Limb (tissue), 2 donors: ENCODE results near the gene PDE4D.
A peak's percentile ranks its signal among the peaks of the same experiment; 100 is the strongest.
"Not testable (repeated sequence)": the region's sequence is repeated elsewhere in the genome, so short reads cannot be mapped to it uniquely, and the experiment has no call there.

Experiments
- DNase-seq, 2 donors: peaks; one replicate each; pipeline ENCODE4 v3.0.0-alpha.2; 2016; ENCODE audit errors: extremely low spot score in 2 of 2

The PDE4D gene

GRCh38 chr5:59337240-59337639 is 556.3 kb downstream of the PDE4D start:
- DNase-seq: no peak

DNA sequence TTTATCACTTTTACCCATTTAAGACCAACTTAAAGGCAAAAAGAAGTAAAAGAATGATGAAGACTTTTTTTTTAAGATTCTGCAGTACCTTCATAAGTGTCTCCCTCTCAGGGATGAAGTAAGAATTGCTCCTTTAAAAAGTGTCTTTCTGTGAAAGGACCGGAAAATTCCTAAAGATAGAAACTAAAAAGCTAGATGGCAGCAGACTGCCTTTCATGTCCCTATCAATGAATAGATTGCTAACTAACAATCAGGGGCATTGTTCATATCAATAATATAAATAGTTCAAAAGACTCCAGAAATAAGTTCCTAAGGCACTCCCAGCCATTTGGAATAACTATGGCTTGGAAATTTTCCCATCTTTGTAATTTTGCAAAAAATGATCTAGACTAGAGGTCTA is 558.0 kb downstream of the PDE4D start:
- no peak for DNase-seq

DNA sequence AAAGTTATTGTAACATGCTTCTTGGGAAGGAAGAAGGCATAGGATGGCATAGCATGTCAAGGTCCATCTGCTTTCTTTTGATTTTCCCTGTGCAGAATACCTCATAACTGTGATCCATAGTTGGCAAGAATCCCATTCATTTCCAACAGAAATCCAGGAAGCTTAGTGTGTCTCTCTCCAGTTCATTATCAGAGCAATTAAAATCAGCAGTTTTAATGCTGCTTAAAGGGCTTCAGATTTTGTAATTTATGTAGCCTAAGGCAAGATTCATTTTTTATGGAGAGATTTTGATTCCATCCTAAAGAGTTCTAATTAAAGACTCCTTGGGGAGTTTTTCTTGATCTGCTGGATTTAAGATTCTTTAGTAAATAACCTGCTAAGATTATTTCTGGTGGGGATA is 560.1 kb downstream of the PDE4D start:
- DNase-seq: no peak

DNA sequence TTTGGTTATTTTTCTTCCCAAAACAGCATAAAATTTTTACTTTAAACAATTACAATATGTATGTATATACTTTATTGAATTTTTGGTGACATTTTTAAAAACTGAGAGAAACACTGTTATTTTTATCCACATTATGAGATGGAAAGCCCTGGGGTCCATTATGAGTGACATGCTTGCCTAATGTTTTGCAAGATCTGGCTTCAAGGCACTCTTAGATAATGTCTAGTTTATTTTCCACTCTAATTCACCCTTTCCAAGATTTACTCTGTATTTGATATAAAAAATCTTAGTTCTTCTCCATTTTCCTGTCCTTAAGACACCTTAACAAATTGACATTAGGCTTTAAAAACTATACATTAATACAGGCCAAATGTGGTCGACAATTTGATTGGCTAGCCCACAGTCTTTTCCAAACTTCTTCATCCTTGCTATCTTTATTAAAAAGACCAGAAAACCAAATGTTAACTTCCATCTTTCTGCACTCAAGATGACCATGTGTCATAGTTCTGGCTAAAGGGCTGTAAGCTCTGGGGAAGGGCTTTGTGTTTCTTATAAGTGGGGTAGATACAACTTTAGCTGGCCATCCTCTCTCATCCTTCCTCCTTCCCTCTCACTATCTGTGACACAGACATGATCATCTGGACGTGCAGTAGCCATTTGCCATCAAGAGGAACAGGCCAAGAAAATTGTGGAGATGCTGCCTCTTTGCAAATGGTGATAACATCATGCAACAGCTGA is 561.1 kb downstream of the PDE4D start:
- DNase-seq: no peak

- no peak for DNase-seq
Observed at GRCh38 chr5:59330680-59331079, 562.8 kb downstream of the PDE4D start.

- peak; percentile 48 to 66 for DNase-seq
Observed at GRCh38 chr5:59328709-59329296, 564.7 kb downstream of the PDE4D start.

DNA sequence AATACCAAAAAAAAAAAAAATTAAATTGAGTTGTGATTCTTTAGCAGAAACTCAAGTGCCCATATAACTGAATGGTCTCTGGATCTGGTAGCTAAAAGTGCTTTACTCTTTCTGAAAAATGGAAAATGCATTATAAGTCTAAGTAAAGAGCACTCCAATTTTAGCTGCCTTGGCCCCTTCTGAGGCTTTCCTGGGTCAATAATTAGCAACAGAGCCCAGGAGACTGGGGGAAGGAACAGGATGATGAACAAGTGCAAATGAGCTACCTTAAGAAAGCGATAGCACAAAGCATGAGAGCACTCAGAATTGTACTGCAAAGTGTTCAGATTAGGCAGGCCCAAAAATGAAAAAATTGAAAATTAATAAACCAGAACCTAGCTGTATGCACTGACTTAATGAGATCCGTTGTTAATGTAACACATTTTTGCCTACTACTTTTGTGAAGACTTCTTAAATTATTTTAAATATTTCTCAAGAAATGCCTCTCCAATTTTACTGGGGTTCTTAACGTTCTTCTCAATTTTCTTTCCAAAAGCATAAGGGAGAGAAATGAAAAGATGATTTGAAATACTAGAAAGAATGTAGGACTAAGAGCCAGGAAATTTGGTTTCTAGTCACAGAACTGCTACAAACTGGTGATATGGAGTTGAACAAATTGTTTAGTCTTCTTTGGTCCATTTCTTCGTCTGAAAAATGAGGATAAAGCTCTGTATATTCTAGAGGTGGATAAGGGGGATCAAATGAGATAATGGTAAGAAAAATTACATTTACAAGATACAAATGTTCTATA is 566.1 kb downstream of the PDE4D start:
- DNase-seq: no peak

DNA sequence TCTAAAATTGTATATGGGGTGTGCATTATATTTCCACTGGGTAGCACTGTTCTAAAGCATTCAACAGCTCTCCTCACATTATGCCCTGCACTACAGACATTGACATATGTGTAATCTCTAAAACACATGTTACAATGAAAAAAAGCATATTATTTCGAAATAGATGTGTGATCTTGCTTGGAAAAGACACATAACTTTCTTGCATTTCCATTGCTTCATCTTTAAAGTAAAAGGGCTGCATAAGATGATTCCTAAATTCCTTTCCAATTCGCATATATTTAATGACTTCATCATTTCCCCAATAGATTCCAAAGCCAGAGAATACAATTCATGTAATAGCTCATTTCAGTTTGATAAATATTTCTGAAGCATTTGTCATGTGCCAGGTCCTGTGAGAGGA is 566.9 kb downstream of the PDE4D start:
- DNase-seq: peak in 1 of 2 donors; percentile 59

DNA sequence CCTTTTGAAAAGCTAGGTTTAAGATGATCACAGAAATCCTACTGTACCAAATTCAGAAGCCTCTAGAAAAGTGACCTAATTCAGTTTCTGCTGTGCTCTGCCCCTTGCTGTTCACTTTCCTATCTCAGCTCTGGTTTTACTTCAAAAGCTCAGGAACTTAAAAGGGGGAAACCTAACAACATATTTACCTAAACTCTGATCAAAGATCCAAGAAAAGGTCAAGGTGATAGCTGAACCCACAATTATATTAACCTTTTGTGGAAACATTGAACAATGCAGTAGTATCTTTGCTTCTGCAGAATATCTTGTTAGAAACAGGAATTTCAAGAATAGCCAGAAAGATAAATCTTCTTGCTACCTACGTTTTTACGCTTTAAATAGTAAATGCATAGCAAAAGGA is 568.5 kb downstream of the PDE4D start:
- no peak for DNase-seq

- no peak for DNase-seq
Observed at GRCh38 chr5:59322894-59323293, 570.6 kb downstream of the PDE4D start.

- no peak for DNase-seq
Observed at GRCh38 chr5:59322058-59322457, 571.5 kb downstream of the PDE4D start.

- DNase-seq: no peak
Observed at GRCh38 chr5:59321642-59322041, 571.9 kb downstream of the PDE4D start.

DNA sequence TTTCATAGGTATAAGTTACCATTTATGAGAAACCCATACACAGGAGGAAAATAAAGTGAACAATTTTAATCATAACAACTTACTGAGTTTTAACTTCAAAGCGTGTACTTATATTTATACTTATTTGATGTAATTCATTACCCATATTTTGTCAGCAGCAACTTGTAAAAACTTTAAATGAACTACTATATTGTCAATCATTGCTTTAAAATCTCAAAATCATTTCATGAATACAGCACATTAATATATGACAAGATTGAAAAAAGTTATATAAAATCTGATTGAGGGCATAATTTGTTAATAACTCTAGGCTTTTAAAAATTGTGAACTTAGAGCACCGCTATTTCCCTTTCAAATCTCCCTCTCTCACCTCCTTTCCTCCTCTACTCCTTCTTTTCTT is 573.1 kb downstream of the PDE4D start:
- DNase-seq: no peak

DNA sequence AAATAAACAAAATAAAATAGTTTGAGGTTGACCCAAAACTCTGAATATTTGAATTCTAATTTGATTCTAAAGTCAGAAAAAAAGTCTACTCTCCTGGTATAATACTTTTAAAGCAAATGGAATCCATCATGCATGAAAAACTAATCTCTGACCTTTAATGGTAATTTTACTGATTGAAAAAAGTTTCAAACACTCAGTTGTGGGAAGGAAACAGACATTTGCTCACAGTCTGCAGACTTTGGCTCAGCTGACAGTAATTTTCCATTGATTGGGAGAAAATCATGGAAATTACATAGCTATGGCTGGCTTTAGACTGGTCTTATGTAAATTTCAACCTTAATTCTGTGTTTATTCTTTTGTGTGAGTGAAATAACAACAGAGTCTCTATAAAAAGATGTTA is 574.3 kb downstream of the PDE4D start:
- DNase-seq: no peak

DNA sequence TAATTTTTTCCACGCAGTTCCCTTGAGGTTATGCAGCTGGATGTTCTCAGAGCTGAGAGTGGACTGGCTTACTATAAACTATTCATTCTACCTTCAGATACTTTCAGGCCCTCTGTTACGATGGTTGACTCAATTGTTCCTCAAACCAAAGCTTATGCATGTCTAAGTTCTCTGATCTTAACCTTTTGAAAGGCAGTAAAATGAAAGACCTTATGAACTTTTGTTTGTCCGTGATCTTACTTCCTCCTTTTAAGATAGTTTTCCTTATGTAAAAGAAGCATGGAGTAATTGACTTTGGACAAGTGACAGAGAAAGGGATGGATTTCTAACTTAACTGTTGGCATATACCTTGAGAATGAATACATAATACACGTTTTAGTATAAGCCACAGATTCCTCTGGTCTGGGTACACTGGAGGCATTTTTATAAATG is 575.7 kb downstream of the PDE4D start:
- DNase-seq: no peak

DNA sequence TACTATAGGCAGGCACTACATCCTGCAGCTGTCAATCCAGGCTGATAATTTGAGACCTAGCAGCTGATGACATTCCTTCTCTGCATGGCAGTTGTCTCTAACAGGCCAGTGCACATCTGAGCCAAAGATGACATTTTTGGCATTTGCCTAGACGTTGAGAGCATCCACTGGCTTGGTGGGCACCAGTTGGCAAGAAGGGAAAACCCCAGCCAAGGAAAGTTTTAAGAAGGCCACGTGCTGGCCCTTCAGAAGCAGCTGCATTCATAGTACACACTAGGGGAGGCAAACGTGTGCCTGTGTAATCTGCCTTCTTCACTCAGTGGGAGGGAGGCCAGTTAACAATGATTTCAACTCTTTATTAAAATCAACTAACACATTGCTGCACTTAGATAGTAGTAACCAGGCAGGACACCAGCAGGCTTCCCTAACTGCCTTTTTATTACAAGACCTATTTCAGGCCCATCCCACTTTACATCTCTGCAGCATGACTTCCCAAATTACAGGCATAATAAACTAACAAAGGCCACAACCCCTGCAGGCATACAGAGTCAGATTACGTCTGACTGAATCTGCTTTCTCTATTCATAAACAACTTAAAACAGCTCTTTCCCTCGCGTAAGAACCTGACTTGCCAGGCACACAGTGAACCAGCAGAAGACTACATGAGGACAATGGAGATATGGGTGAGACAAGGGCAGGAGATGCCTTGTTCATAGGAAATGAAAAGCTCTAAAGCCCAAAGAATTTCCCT is 576.3 kb downstream of the PDE4D start:
- DNase-seq: peak; percentile 45 to 58

DNA sequence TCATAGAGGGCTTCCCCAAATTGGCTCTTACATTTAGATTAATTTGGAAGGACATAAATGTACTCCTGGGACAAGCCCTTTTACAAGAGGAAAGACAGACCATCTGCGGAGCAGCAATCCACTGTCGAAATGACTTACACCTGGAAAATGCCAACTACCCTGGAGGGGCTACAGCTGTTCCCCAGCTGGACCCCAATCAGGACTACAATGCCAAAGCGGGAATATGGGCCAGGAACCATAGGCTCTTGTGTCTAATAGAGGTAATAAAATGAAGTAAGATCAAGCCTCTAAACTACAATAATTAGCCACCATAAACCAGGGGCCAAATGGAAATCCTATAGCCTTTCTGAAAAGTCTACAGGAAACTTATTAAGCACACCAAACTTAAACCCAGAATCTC is 581.3 kb downstream of the PDE4D start:
- no peak for DNase-seq

GRCh38 chr5:59308685-59309084 is 584.8 kb downstream of the PDE4D start:
- DNase-seq: not testable (repeated sequence)

- DNase-seq: not testable (repeated sequence)
Observed at GRCh38 chr5:59303289-59303716, 590.2 kb downstream of the PDE4D start.

DNA sequence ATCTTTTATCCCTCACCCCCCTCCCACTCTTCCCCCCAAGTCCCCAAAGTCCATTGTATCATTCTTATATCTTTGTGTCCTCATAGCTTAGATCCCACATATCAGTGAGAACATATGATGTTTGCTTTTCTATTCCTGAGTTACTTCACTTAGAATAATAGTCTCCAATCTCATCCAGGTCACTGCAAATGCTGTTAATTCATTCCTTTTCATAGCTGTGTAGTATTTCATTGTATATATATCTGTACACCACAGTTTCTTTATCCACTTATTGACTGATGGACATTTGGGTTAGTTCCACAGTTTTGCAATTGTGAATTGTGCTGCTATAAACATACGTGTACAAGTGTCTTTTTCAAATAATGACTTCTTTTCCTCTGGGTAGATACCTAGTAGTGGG is 591.0 kb downstream of the PDE4D start:
- not testable (repeated sequence) for DNase-seq

DNA sequence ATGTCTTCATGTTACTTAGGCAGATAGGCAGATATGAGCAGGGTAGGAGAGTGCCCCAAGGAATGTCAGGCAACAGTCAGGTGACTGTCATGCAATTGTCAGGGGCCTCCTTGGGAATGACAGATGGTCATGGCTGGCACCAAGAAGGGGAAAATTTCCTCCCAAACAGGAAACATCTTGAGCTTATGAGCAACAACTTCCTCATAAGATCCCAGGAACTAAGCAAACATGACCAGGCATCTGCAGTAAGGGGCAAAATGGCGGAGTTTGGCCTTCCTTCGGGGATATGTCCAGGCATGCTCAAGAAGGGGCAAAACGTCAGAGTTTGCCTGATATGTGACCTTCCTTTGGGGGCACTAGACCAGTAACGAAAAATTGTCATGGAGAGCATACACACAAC is 591.8 kb downstream of the PDE4D start:
- no peak for DNase-seq

DNA sequence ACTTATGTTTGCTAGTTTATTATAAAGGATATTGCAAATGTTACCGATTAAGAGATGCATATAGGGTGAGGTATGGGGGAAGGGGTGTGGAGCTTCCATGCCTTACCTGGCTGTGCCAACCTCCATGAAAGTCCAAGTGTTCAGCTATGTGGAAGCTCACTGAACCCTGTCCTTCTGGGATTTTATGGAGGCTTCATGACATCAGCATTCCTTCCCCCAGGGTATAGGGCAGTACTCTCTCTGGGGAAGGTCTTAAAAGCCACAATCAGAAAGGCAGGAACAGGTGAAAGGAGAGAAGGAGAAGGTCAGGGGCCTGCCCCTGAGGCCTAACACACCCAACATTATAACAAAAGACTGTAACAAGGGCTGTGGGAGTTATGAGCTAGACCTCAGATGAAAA is 592.6 kb downstream of the PDE4D start:
- DNase-seq: no peak
